HG03175 (cell line): ENCODE measurements around the gene ADCY4.

Source experiments
- ATAC-seq: cut with Tn5 transposase; IDR thresholded peaks from one replicate; pipeline ENCODE4 v1.9.1; 2021; ENCODE audit warnings: mild to moderate bottlenecking, moderate library complexity; ENCODE audit not compliant: unreplicated experiment

Gene ADCY4

DNA sequence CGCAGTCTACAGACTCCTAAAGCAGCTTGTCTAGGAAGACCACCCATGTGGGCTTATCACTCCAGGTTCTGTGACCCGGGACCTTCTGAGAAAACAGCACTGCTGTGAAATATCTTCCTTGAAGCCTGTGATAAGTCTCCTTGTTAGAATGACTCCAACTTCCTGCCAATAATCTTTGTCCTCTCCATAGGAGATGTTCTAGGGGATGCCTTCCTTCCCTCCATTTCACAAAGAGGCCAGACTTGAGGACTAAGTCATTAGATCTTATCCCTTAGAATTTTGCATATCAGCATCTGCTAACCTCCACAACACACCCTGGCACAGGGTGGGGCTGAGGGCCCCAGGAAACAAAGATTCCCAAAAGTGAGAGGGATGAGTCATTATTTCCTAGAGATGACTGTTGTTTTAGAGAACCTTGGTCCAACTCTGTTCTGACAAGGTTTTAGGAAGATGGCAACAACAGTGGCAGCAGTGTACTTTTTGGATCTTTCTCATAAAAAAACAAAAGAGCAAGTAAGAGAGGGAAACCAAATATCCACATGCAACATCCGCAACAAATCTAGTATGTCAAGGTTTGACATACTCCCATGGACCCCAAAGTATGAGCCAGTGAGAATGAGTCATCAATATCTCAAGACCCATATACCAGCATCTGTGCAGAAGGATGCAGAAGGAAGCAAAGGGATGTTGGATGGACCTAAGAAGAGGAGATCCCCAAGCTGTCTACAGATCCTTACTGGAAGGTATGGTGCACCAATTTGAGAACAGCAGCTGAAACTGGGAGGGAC is 17.5 kb downstream of the ADCY4 start:
- no peak for ATAC-seq

GRCh38 chr14:24316597-24316950 is 18.3 kb downstream of the ADCY4 start:
- no peak for ATAC-seq

GRCh38 chr14:24315807-24316596 is 18.9 kb downstream of the ADCY4 start:
- no peak for ATAC-seq

DNA sequence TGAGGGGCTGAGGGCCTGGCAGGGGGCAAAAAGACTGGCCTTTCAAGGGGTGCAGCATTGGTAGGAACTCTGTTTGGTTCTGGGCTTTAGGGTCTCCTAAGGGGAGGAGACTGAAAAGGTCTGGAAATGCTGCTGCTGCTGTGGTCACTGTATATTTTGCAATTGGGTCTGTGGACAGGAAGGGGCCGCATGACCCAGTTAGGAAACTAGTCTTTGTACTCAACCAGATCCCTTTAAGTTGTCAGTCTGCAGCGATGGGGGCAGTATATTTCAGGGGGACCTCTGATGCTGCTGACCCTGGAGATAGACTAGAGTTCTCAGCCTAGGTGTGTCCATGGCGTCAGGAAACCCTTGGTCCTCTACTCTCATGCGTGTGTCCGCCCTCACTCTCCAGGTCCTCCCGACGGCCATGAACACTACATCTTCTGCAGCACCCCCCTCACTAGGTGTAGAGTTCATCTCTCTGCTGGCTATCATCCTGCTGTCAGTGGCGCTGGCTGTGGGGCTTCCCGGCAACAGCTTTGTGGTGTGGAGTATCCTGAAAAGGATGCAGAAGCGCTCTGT is 19.5 kb downstream of the ADCY4 start:
- no peak for ATAC-seq

- no peak for ATAC-seq
Measured at GRCh38 chr14:24314377-24315193, 20.3 kb downstream of the ADCY4 start.

- ATAC-seq = no peak
Measured at GRCh38 chr14:24313913-24314312, 21.0 kb downstream of the ADCY4 start.

DNA sequence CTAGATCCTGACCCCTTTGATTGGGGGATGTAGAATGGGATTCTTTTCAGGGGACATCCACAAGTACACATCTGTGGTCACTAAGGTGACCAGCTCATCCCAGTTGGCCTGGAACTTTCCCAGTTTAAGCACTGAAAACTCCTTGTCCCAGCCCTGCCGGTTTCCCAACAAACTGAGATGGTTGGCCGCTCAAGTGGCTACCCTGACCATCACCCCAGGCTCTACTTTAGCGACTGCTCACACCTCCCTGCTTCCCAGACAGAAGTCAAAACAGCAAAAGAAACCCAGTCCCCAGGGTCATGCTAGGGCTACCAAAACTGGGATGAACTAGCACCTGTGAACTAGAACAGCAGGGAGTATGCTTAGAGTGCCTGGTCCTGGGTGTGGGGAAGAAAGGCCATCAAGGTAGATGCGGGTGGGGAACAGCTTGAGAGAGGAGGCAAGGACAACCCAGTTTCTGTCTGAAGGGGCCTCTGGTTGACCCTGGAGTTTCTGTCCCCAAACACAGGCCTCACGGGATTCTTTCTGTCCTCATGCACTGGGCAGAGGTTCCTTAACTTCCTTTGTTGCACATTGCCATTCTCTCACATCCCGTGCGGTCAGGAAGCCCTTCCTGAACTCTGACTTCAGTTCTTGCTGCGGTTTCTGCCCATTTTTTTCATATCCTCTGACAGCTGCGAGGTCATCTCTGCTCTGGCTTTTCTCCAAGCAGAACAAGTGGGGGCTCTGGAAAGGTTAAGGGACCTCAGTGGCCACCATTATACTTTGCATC is 21.9 kb downstream of the ADCY4 start:
- ATAC-seq = no peak

GRCh38 chr14:24311837-24312615 is 22.8 kb downstream of the ADCY4 start:
- no peak for ATAC-seq

- peak; percentile 73 for ATAC-seq
Measured at GRCh38 chr14:24310646-24311604, 23.9 kb downstream of the ADCY4 start, which contains the start of gene LTB4R. TSS of gene LTB4R (plus strand) at chr14:24311502. CDS start at chr14:24315652, 4,150 bp downstream.

DNA sequence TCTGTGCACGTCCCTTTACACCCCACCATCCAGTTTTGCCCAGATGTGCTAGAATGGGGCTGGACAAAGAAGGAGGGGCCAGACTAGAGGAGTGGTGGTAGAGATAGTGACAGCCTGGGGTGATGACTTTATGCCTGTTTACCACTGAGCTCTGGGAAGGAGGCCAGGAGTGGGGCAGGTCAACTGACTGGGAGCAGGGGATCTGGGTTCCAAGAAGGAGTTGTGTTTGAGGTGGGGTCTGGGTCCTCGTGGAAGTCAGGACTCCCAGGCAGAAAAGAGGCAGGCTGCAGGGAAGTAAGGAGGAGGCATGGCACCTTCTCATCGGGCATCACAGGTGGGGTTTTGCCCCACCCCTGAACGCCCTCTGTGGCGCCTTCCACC is 24.6 kb downstream of the ADCY4 start:
- ATAC-seq = no peak

DNA sequence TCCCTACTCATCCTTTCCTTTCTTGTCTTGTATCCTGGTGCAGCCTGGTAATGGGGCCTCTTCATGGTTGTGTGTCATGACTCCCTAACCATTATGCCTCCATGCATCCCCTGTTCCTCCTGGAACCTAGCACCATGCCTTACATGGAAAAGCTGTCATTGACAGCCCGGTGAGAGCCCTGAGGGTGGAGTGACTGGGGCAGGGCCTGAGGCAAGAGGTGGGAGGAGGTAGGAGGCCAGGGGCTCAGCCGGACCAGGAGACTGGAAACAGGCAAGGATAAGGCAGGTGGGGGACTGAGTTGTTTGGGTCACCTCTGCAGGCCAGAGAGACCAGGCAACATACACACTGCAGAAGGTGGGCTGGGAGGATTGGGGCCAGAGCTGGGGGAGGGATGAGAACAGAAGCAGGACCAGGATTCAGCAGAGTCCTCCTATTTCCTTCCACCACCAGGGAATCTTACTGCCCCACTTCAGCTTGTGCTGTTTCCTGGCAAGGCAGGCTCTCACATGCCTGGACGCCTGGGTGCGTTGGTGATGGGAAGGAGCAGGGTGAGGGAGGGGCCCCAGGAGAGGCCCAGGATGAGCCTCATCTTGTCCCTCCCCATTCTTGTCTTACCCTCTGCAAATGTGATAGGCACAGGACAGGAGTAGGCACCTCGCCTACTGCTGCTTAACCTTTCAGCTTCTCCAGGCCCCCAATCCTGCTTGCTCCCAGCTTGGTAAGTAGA is 25.2 kb downstream of the ADCY4 start, which contains the start of gene LTB4R2:
Gene LTB4R2 (plus strand): TSS at position 603 of the 727 bp plus-strand sequence. CDS start 525 bp downstream, outside the sequence.
- no peak for ATAC-seq

GRCh38 chr14:24308342-24309124 is 26.3 kb downstream of the ADCY4 start:
- no peak for ATAC-seq

DNA sequence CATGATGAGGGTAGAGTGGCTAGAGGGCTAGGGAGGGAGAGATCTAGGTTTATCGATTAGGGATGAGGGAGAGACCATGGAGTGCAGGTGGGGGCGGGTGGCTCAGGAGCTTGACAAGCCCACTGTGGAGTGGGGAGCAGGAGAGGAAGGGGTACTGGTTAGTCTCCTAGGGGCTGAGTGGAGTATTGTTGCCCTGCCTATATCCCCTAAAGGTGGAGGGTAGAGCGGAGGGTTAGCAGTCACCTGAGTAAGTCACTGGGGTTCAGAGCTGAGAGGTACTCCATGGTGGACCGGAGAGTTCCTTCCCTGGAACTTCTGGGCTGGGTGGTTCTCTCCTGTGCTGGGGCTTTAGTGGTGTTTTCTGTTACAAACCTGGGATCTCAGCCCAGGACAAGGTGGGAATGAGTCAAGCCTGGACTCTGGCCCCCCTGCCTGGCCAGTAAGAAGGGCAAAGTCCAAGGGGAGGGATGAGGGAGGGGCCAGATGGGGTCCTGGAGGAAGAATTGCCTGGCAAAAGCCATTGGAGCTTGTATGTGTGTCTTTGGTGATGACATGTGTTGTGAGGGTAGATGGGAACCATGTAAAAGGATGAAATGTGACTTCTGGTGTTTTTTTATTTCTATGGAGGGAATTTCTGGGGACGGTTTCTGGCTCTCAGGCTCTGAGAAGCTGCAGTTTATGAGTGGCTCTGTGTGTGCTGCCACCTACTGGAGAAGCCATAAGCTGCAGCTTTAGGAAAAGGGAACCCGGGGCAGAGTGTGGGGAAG is 27.1 kb downstream of the ADCY4 start, which contains the start of gene CIDEB:
Gene CIDEB (minus strand): TSS at position 403 of the 767 bp plus-strand sequence. CDS start 119 bp downstream, at position 284.
- no peak for ATAC-seq

GRCh38 chr14:24307156-24307574 is 27.7 kb downstream of the ADCY4 start:
- ATAC-seq = no peak

DNA sequence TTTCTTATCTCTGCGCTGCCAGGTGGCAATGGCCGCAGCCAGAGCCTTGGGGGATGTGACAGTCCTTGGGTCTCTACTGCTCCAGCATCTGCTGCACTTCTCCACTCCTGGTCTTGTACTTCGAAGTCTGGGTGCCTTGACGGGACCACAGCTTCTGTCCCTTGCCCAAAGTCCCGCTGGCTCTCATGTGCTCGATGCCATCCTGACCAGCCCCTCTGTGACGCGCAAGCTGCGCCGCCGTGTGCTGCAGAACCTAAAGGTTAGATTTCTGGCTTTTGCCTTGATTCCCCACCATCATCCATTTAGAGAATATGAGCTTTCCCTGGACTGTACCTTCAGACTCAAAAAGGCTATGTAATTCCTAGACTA is 30.9 kb downstream of the ADCY4 start:
- no peak for ATAC-seq
